Measurements from ENCODE around the gene ETV1.

ETV1 gene

GRCh38 chr7:13979671-13980435 lies 9.6 kb downstream of the ETV1 start:
- TF ChIP-seq CTCF (IDR thresholded peaks at IDR 0.05; ENCODE audit: low read depth, low read length): no peak
- DNase-seq (ENCODE audit: extremely low read depth, low read depth): no peak

GRCh38 chr7:13976594-13976993 lies 12.9 kb downstream of the ETV1 start:
- TF ChIP-seq CTCF (IDR thresholded peaks at IDR 0.05; ENCODE audit: low read depth, low read length): no peak
- DNase-seq (ENCODE audit: extremely low read depth, low read depth): no peak

GRCh38 chr7:13965077-13965476 lies 24.4 kb downstream of the ETV1 start:
- no peak for TF ChIP-seq CTCF (IDR thresholded peaks at IDR 0.05; ENCODE audit: low read depth, low read length)
- no peak for DNase-seq (ENCODE audit: extremely low read depth, low read depth)

GRCh38 chr7:13963925-13964324 lies 25.5 kb downstream of the ETV1 start:
- TF ChIP-seq CTCF (IDR thresholded peaks at IDR 0.05; ENCODE audit: low read depth, low read length): no peak
- DNase-seq (ENCODE audit: extremely low read depth, low read depth): no peak

- TF ChIP-seq CTCF (IDR thresholded peaks at IDR 0.05; ENCODE audit: low read depth, low read length): no peak
- DNase-seq (ENCODE audit: extremely low read depth, low read depth): no peak
Measured at GRCh38 chr7:13955494-13955893, 34.0 kb downstream of the ETV1 start.

GRCh38 chr7:13953368-13953767 lies 36.1 kb downstream of the ETV1 start:
- DNase-seq (ENCODE audit: extremely low read depth, low read depth): no peak
- TF ChIP-seq CTCF (IDR thresholded peaks at IDR 0.05; ENCODE audit: low read depth, low read length): no peak

GRCh38 chr7:13952921-13953320 lies 36.5 kb downstream of the ETV1 start:
- no peak for DNase-seq (ENCODE audit: extremely low read depth, low read depth)
- TF ChIP-seq CTCF (IDR thresholded peaks at IDR 0.05; ENCODE audit: low read depth, low read length): no peak
